Bronchial epithelial cell (primary cell): ENCODE results near the gene SART3. TPM values are rescaled to one million over a fixed set of nuclear protein-coding genes. Genes with fewer than 3 reads are reported as not detected.
A peak's percentile ranks its signal among the peaks of the same experiment; 100 is the strongest.
"Not testable (repeated sequence)": the region's sequence is repeated elsewhere in the genome, so short reads cannot be mapped to it uniquely, and the experiment has no call there.

Experiments used
- DNase-seq: peaks from one replicate; pipeline ENCODE4 v3.0.0-alpha.2; 2010; ENCODE audit warnings: low read depth
- FAIRE-seq: peaks from 2 replicates; lab custom pipeline; 2011; peaks lifted over from hg19 to GRCh38; lab: Jason Lieb, UNC
- H3K27me3 ChIP-seq: 2 replicates; pipeline ENCODE4 v1.5.1; 2011; ENCODE audit warnings: low read length; ENCODE audit not compliant: control insufficient read depth, insufficient read depth
- H3K36me3 ChIP-seq: 2 replicates; pipeline ENCODE4 v1.5.1; 2011; ENCODE audit warnings: low read length; ENCODE audit not compliant: control insufficient read depth, insufficient read depth
- H3K4me3 ChIP-seq: 2 replicates; pipeline ENCODE4 v1.5.1; 2011; ENCODE audit warnings: mild to moderate bottlenecking, low read depth, low read length, control low read depth
- CTCF ChIP-seq: IDR thresholded peaks from 2 replicates; pipeline ENCODE4 v1.5.1; 2011; ENCODE audit warnings: mild to moderate bottlenecking, moderate library complexity, low read length, control low read depth, inconsistent platforms; ENCODE audit not compliant: insufficient read depth, severe bottlenecking
- total RNA-seq: library from RNA; depleted of rRNA; stranded (reverse); fragments of >200 nt; gene quantifications from 2 replicates; pipeline ENCODE4 v1.2.1, GENCODE V29; 2014

Gene SART3
- total RNA-seq, 1 donor from 2014 or later = 41.6 TPM

DNA sequence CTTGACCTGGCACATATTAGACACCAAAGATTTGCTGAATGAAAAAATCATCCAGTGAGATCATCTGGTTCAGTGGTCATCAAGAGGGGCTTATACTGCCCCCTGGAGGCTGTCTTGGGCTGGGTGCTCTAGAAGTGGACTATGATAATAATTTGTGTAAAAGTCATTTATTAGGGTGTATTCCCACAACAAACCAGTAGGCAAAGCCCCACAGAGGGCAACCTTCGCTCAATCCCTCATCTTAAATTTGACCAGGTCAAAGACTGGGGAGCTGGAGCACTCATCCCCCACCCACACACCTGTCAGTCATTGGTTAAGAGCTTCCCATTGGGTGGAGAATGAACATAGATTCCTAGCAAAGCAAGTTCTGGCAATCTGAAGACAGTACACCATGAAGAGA, 65.9 kb downstream of the SART3 start:
- peak; percentile 36 for DNase-seq
- Histone ChIP-seq H3K36me3 (no peaks in the 10 kb centered on the region), H3K4me3 (no peak overlapping the region), H3K27me3 (no peaks in the 10 kb centered on the region)
- peak; percentile 54 for TF ChIP-seq CTCF
- FAIRE-seq = no peak

DNA sequence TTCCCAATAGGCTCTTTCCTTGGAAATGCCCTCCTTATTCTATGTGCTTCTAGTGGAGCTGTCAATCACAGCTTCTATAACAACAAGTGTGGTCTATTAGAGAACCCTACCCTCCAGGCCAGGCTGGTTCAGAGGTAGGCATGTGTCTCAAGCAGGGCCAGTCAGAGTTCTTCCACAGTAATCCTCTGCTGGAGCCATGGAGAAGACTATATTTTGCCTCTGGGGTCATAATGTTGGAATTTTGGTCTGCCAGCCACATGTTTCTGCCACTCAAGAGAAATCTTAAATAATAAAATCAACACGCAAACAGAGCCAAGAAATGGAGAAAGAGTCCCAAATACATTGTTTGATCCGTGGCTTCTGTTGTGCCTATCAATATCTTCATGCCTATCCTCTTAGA, 69.7 kb downstream of the SART3 start:
- H3K36me3 ChIP-seq = no peaks in the 10 kb centered on the region
- no peak for FAIRE-seq
- H3K27me3 ChIP-seq = no peaks in the 10 kb centered on the region
- H3K4me3 ChIP-seq = no peak overlapping the region
- TF ChIP-seq CTCF = no peak
- DNase-seq = no peak

DNA sequence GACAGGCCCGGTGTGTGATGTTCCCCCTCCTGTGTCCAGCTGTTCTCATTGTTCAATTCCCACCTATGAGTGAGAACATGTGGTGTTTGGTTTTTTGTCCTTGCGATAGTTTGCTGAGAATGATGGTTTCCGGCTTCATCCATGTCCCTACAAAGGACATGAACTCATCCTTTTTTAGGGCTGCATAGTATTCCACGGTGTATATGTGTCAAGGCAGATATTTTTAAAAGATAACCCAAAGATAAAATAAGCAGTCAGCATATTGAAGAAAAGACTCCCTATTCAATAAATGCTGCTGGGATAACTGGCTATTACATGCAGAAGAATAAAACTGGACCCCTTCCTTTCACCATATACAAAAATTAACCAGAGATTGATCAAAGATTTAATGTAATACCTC, 73.9 kb downstream of the SART3 start:
- H3K27me3 ChIP-seq, FAIRE-seq, H3K4me3 ChIP-seq, DNase-seq, H3K36me3 ChIP-seq: not testable (repeated sequence)

DNA sequence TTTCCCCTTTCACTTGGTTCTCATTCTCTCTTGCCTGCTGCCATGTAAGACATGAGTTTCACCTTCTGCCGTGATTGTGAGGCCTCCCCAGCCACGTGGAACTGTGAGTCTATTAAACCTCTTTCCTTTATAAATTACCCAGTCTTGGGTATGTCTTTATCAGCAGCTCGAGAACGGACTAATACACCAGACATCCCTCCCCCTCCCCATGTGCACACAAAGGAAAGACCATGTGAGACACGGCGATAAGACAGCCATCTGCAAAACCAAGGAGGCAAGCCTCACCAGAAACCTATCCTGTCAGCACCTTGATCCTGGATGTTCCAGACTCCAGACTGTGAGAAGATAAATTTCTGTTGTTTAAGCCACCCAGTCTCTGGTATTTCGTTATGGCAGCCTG, 75.6 kb downstream of the SART3 start:
- H3K36me3 ChIP-seq, FAIRE-seq, H3K27me3 ChIP-seq, H3K4me3 ChIP-seq, DNase-seq: not testable (repeated sequence)

- no peaks in the 10 kb centered on the region for H3K36me3 ChIP-seq
- H3K27me3 ChIP-seq = no peaks in the 10 kb centered on the region
- H3K4me3 ChIP-seq = no peak overlapping the region
- DNase-seq (no peak), FAIRE-seq (no peak)
- TF ChIP-seq CTCF = no peak
Observed at GRCh38 chr12:108484845-108485244, 76.1 kb downstream of the SART3 start.

DNA sequence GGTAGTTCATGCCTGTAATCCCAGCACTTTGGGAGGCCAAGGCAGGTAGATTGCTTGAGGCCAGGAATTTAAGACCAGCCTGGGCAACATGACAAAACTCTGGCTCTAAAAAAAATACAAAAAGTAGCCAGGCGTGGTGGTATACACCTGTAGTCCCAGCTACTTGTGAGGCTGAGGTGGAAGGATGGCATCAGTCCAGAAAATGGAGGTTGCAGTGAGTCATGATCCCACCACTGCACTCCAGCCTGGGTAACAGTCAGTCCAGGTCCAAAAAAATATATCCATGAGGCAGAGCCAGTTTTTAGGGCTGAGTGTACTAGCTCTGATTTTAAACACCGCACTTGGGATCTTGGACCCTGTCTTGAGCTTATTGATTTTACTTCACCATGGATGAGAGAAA, 76.5 kb downstream of the SART3 start:
- FAIRE-seq (no peak), DNase-seq (peak; percentile 36)
- Histone ChIP-seq H3K27me3 (no peaks in the 10 kb centered on the region), H3K36me3 (no peaks in the 10 kb centered on the region), H3K4me3 (no peak overlapping the region)
- no peak for TF ChIP-seq CTCF

- TF ChIP-seq CTCF = no peak
- DNase-seq (peak; percentile 87), FAIRE-seq (no peak)
- H3K36me3 ChIP-seq = no peaks in the 10 kb centered on the region
- no peaks in the 10 kb centered on the region for H3K27me3 ChIP-seq
- no peak overlapping the region for H3K4me3 ChIP-seq
Observed at GRCh38 chr12:108483213-108484059, 77.5 kb downstream of the SART3 start.
